ENCODE results near the gene MAST4. TPM values are rescaled to one million over a fixed set of nuclear protein-coding genes. Genes with fewer than 3 reads are reported as not detected.
"Not testable (repeated sequence)": the region's sequence is repeated elsewhere in the genome, so short reads cannot be mapped to it uniquely, and the experiment has no call there.

Gene MAST4
- total RNA-seq, 1 donor from 2014 or later, result 22.3 TPM

DNA sequence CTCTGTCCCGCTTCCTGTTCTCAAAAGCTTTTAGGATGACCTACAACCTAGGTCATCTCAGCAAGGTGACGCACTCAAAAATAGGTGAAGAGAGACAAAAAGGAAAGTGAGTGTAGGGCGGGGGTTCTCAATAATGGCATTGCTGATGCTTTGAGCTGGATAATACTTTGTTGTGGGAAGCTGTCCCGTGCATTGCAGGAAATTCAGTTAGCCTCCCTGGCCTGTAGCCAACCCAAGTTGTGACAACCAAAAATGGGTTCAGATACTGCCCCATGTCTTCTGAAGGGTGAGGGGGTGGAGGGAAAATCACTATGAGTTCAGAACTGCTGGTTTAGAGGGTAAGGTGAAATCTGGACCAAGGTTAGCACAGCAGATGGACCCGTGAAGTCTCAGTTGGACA, 151.4 kb downstream of the MAST4 start:
- no peak overlapping the region for H3K9ac ChIP-seq (ENCODE audit: low read length)
- no peaks in the 10 kb centered on the region for H3K79me2 ChIP-seq (ENCODE audit: insufficient read depth, low read length)
- Mint-ChIP-seq H3K9me3 (ENCODE audit: unreplicated experiment) (peaks cover 19% of the 10 kb centered on the region), H3K27me3 (ENCODE audit: low read depth, unreplicated experiment) (no peaks in the 10 kb centered on the region), H3K27ac (ENCODE audit: unreplicated experiment) (no peak overlapping the region), H3K4me1 (ENCODE audit: low read depth, unreplicated experiment) (peaks cover 10% of the 10 kb centered on the region), H3K4me3 (ENCODE audit: unreplicated experiment) (no peak overlapping the region), H3K36me3 (ENCODE audit: low read depth, unreplicated experiment) (peaks cover 5% of the 10 kb centered on the region)
- H3K27me3 ChIP-seq (ENCODE audit: insufficient read depth, low read length), result no peaks in the 10 kb centered on the region
- no peaks in the 10 kb centered on the region for H4K20me1 ChIP-seq (ENCODE audit: insufficient read depth, low read length)
- H3K9me3 ChIP-seq (ENCODE audit: insufficient read depth, low read depth, low read length), result no peaks in the 10 kb centered on the region
- TF ChIP-seq, protein P1, sequence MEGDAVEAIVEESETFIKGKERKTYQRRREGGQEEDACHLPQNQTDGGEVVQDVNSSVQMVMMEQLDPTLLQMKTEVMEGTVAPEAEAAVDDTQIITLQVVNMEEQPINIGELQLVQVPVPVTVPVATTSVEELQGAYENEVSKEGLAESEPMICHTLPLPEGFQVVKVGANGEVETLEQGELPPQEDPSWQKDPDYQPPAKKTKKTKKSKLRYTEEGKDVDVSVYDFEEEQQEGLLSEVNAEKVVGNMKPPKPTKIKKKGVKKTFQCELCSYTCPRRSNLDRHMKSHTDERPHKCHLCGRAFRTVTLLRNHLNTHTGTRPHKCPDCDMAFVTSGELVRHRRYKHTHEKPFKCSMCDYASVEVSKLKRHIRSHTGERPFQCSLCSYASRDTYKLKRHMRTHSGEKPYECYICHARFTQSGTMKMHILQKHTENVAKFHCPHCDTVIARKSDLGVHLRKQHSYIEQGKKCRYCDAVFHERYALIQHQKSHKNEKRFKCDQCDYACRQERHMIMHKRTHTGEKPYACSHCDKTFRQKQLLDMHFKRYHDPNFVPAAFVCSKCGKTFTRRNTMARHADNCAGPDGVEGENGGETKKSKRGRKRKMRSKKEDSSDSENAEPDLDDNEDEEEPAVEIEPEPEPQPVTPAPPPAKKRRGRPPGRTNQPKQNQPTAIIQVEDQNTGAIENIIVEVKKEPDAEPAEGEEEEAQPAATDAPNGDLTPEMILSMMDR (IDR thresholded peaks at IDR 0.05; ENCODE audit: insufficient read depth, low read depth, low read length), result no peak
- no peak for DNase-seq (ENCODE audit: low read depth)
- H3K4me1 ChIP-seq (ENCODE audit: insufficient read depth, low read length), result peaks cover 4% of the 10 kb centered on the region
- no peak for FAIRE-seq
- no peak overlapping the region for H3K27ac ChIP-seq (ENCODE audit: low read depth, low read length)
- H3K36me3 ChIP-seq (ENCODE audit: insufficient read depth, low read length), result no peaks in the 10 kb centered on the region
- H3K4me3 ChIP-seq (ENCODE audit: insufficient read depth, low read depth, low read length), result no peak overlapping the region
- no peak overlapping the region for H2AFZ ChIP-seq (ENCODE audit: low read depth, low read length)
- no peak overlapping the region for H3K4me2 ChIP-seq (ENCODE audit: low read length)

DNA sequence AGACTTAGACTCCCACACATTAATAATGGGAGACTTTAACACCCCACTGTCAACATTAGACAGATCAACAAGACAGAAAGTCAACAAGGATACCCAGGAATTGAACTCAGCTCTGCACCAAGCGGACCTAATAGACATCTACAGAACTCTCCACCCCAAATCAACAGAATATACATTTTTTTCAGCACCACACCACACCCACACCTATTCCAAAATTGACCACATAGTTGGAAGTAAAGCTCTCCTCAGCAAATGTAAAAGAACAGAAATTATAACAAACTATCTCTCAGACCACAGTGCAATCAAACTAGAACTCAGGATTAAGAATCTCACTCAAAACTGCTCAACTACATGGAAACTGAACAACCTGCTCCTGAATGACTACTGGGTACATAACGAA, 156.5 kb downstream of the MAST4 start:
- H3K4me3 Mint-ChIP-seq (ENCODE audit: unreplicated experiment); H3K36me3 ChIP-seq (ENCODE audit: insufficient read depth, low read length); H3K4me1 Mint-ChIP-seq (ENCODE audit: low read depth, unreplicated experiment); H3K79me2 ChIP-seq (ENCODE audit: insufficient read depth, low read length); H2AFZ ChIP-seq (ENCODE audit: low read depth, low read length); H3K9me3 ChIP-seq (ENCODE audit: insufficient read depth, low read depth, low read length); H3K27me3 ChIP-seq (ENCODE audit: insufficient read depth, low read length); H3K27me3 Mint-ChIP-seq (ENCODE audit: low read depth, unreplicated experiment); H4K20me1 ChIP-seq (ENCODE audit: insufficient read depth, low read length); FAIRE-seq; H3K9ac ChIP-seq (ENCODE audit: low read length); H3K9me3 Mint-ChIP-seq (ENCODE audit: unreplicated experiment); H3K4me1 ChIP-seq (ENCODE audit: insufficient read depth, low read length); DNase-seq (ENCODE audit: low read depth); H3K27ac Mint-ChIP-seq (ENCODE audit: unreplicated experiment); H3K4me2 ChIP-seq (ENCODE audit: low read length); H3K36me3 Mint-ChIP-seq (ENCODE audit: low read depth, unreplicated experiment); H3K4me3 ChIP-seq (ENCODE audit: insufficient read depth, low read depth, low read length); H3K27ac ChIP-seq (ENCODE audit: low read depth, low read length): not testable (repeated sequence)

DNA sequence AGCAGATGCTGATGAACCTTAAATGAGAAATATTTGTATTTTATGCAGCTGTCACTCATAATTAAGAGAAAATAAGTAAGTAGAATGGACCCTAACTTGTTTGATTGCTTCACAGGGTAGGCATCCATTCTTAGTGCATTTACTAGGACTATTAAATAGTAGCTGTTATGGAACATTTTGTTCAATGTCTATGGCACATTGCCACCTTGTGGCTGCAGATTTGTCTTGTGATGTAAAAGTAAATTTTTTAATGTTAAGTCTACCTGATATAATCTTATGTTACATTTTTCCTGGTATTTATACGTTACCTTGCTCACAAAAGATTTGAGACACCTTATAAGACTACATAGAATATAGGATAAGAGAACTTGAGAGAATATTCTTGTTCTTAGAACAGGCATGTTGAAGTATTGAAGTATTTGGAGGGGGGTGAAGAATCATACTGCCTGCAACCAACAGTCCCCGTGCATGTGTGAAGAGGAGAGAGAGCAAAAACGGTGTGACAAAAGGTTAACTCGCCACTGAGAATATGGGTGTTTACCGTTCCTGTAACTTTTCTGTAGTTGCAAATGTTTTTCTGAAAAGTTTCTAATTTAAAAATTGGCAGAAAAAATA, 161.1 kb downstream of the MAST4 start:
- TF ChIP-seq, protein P1 (IDR thresholded peaks at IDR 0.05; ENCODE audit: insufficient read depth, low read depth, low read length), result peak; percentile 43
- TF ChIP-seq EZH2 (IDR thresholded peaks at IDR 0.05; ENCODE audit: insufficient read depth, low read length), result no peak
- Mint-ChIP-seq H3K36me3 (ENCODE audit: low read depth, unreplicated experiment) (no peaks in the 10 kb centered on the region), H3K27me3 (ENCODE audit: low read depth, unreplicated experiment) (peaks cover 3% of the 10 kb centered on the region), H3K4me1 (ENCODE audit: low read depth, unreplicated experiment) (no peaks in the 10 kb centered on the region), H3K9me3 (ENCODE audit: unreplicated experiment) (no peaks in the 10 kb centered on the region), H3K27ac (ENCODE audit: unreplicated experiment) (no peak overlapping the region), H3K4me3 (ENCODE audit: unreplicated experiment) (no peak overlapping the region)
- peaks cover 15% of the 10 kb centered on the region for H3K27me3 ChIP-seq (ENCODE audit: insufficient read depth, low read length)
- no peaks in the 10 kb centered on the region for H3K79me2 ChIP-seq (ENCODE audit: insufficient read depth, low read length)
- H3K4me3 ChIP-seq (ENCODE audit: insufficient read depth, low read depth, low read length), result no peak overlapping the region
- no peaks in the 10 kb centered on the region for H3K4me1 ChIP-seq (ENCODE audit: insufficient read depth, low read length)
- no peak overlapping the region for H2AFZ ChIP-seq (ENCODE audit: low read depth, low read length)
- no peaks in the 10 kb centered on the region for H4K20me1 ChIP-seq (ENCODE audit: insufficient read depth, low read length)
- DNase-seq (ENCODE audit: low read depth), result peak; percentile 36
- no peak overlapping the region for H3K27ac ChIP-seq (ENCODE audit: low read depth, low read length)
- no peak for FAIRE-seq
- H3K9ac ChIP-seq (ENCODE audit: low read length), result no peak overlapping the region
- H3K4me2 ChIP-seq (ENCODE audit: low read length), result no peak overlapping the region
- no peaks in the 10 kb centered on the region for H3K9me3 ChIP-seq (ENCODE audit: insufficient read depth, low read depth, low read length)
- no peaks in the 10 kb centered on the region for H3K36me3 ChIP-seq (ENCODE audit: insufficient read depth, low read length)
